IMR-90 (cell line): ENCODE data around the gene ACOX3. TPM values are rescaled to one million over a fixed set of nuclear protein-coding genes. Genes with fewer than 3 reads are reported as not detected.

Experiments used
- ATAC-seq: fragments of 200-7000 bp; cut with Tn5 transposase; 2 replicates; pipeline ENCODE4 v1.9.1; 2020; ENCODE audit warnings: low read depth, mild to moderate bottlenecking, moderate library complexity
- BruUV-seq: library from RNA; stranded (reverse); fragments of 400-500 nt; replicated peaks from 2 replicates; lab custom pipeline; 2021; lab: Mats Ljungman, UMichigan
- CTCF ChIA-PET: fragments of 300-600 bp; formaldehyde crosslinking; extraction: SDS; loops from one replicate; lab custom pipeline; 2021; ENCODE audit warnings: antibody characterized with exemption; lab: Yijun Ruan, JAX
- POLR2A ChIA-PET: fragments of 300-600 bp; sonication (Branson Sonifier 250); formaldehyde crosslinking; loops from one replicate; lab custom pipeline; 2022; ENCODE audit warnings: antibody characterized with exemption; ENCODE audit not compliant: unreplicated experiment; lab: Charles Lee
- DNase-seq: peaks from one replicate; pipeline ENCODE4 v3.0.0; 2013
- H2AFZ ChIP-seq: replicated peaks from 2 replicates; pipeline ENCODE3; 2013; ENCODE audit warnings: low read length, mild to moderate bottlenecking; ENCODE audit not compliant: poor library complexity
- H2AK5ac ChIP-seq: 2 replicates; pipeline ENCODE4 v1.6.1; 2013; ENCODE audit warnings: low read depth, low read length, inconsistent platforms
- H2AK9ac ChIP-seq: replicated peaks from 2 replicates; pipeline ENCODE3; 2013; ENCODE audit warnings: mild to moderate bottlenecking, low read depth, low read length, moderate library complexity; ENCODE audit not compliant: poor library complexity
- H2BK120ac ChIP-seq: 2 replicates; pipeline ENCODE4 v1.6.1; 2013; ENCODE audit warnings: low read depth, low read length, inconsistent platforms
- H2BK15ac ChIP-seq: 3 replicates; pipeline ENCODE4 v1.6.1; 2013; ENCODE audit warnings: low read depth, low read length, inconsistent platforms
- H2BK20ac ChIP-seq: 2 replicates; pipeline ENCODE4 v1.6.1; 2013; ENCODE audit warnings: low read depth, mild to moderate bottlenecking, inconsistent platforms, low read length, moderate library complexity
- H2BK5ac ChIP-seq: 2 replicates; pipeline ENCODE4 v1.6.1; 2013; ENCODE audit warnings: mild to moderate bottlenecking, low read depth, low read length, inconsistent platforms; ENCODE audit not compliant: poor library complexity, severe bottlenecking
- H3K14ac ChIP-seq: replicated peaks from 2 replicates; pipeline ENCODE4 v1.6.1; 2013; ENCODE audit warnings: low read depth, low read length, inconsistent platforms
- H3K18ac ChIP-seq: 2 replicates; pipeline ENCODE4 v1.6.1; 2013; ENCODE audit warnings: low read depth, low read length, control low read depth
- H3K23ac ChIP-seq: 2 replicates; pipeline ENCODE4 v1.6.1; 2013; ENCODE audit warnings: low read depth, low read length, inconsistent platforms
- H3K27ac ChIP-seq: 2 replicates; pipeline ENCODE4 v1.5.1; 2013; ENCODE audit warnings: mild to moderate bottlenecking, control low read depth, low read length; ENCODE audit not compliant: insufficient read depth
- H3K27me3 ChIP-seq: 2 replicates; pipeline ENCODE4 v1.6.1; 2013; ENCODE audit warnings: low read length; ENCODE audit not compliant: control insufficient read depth, insufficient read depth
- H3K36me3 ChIP-seq: 2 replicates; pipeline ENCODE4 v1.6.1; 2013; ENCODE audit warnings: low read length, mixed read lengths; ENCODE audit not compliant: control insufficient read depth, insufficient read depth
- H3K4ac ChIP-seq: 2 replicates; pipeline ENCODE4 v1.6.1; 2013; ENCODE audit warnings: low read depth, low read length, inconsistent platforms
- H3K4me1 ChIP-seq: 2 replicates; pipeline ENCODE4 v1.6.1; 2013; ENCODE audit warnings: low read length, mixed read lengths; ENCODE audit not compliant: control insufficient read depth, insufficient read depth
- H3K4me2 ChIP-seq: 2 replicates; pipeline ENCODE4 v1.6.1; 2013; ENCODE audit warnings: low read depth, mild to moderate bottlenecking, control low read depth, low read length, moderate library complexity
- H3K4me3 ChIP-seq: 2 replicates; pipeline ENCODE4 v1.5.1; 2013; ENCODE audit warnings: low read depth, mild to moderate bottlenecking, control low read depth, low read length, moderate library complexity; ENCODE audit not compliant: insufficient read depth
- H3K56ac ChIP-seq: 2 replicates; pipeline ENCODE4 v1.6.1; 2013; ENCODE audit warnings: low read length, inconsistent platforms; ENCODE audit not compliant: insufficient read depth; ENCODE audit errors: extremely low read depth
- H3K79me1 ChIP-seq, 2 experiments: 2 replicates each; pipeline ENCODE4 v1.6.1; 2013; ENCODE audit warnings: low read length in 2 of 2, inconsistent platforms in 1 of 2, low read depth in 1 of 2
- H3K9ac ChIP-seq: 2 replicates; pipeline ENCODE4 v1.6.1; 2013; ENCODE audit warnings: low read depth, low read length, control low read depth
- H3K9me1 ChIP-seq: 2 replicates; pipeline ENCODE4 v1.6.1; 2013; ENCODE audit warnings: low read length, inconsistent platforms; ENCODE audit not compliant: insufficient read depth
- H3K9me3 ChIP-seq: 2 replicates; pipeline ENCODE4 v1.6.1; 2013; ENCODE audit warnings: low read length; ENCODE audit not compliant: control insufficient read depth, insufficient read depth
- H4K20me1 ChIP-seq: 2 replicates; pipeline ENCODE4 v1.6.1; 2013; ENCODE audit warnings: low read length, inconsistent platforms; ENCODE audit not compliant: insufficient read depth
- H4K5ac ChIP-seq: 2 replicates; pipeline ENCODE4 v1.6.1; 2013; ENCODE audit warnings: mild to moderate bottlenecking, low read depth, low read length, control low read depth
- H4K8ac ChIP-seq, 2 experiments: 2 replicates each; pipeline ENCODE4 v1.6.1; 2013; ENCODE audit warnings: low read depth in 2 of 2, low read length in 2 of 2, control low read depth in 1 of 2, inconsistent platforms in 1 of 2
- H4K91ac ChIP-seq: 2 replicates; pipeline ENCODE4 v1.6.1; 2013; ENCODE audit warnings: low read depth, low read length, inconsistent platforms; ENCODE audit not compliant: insufficient read depth
- BHLHE40 ChIP-seq: fragments of 150-350 bp; IDR thresholded peaks from 2 replicates; pipeline ENCODE4 v1.6.1; 2016; ENCODE audit warnings: mild to moderate bottlenecking, low read depth, low read length
- CEBPB ChIP-seq: IDR thresholded peaks from 2 replicates; pipeline ENCODE4 v1.6.1; 2012; ENCODE audit warnings: low read depth, low read length, improper control_type of control experiment
- CHD1 ChIP-seq: IDR thresholded peaks from 2 replicates; pipeline ENCODE4 v1.6.1; 2012; ENCODE audit warnings: low read depth, low read length, improper control_type of control experiment
- FOS ChIP-seq: fragments of 150-350 bp; IDR thresholded peaks from 2 replicates; pipeline ENCODE4 v1.6.1; 2016; ENCODE audit warnings: low read depth, low read length
- MAFK ChIP-seq: IDR thresholded peaks from 2 replicates; pipeline ENCODE4 v1.6.1; 2012; ENCODE audit warnings: low read depth, low read length, improper control_type of control experiment
- MAZ ChIP-seq: IDR thresholded peaks from 2 replicates; pipeline ENCODE4 v1.6.1; 2012; ENCODE audit warnings: low read depth, mild to moderate bottlenecking, low read length, improper control_type of control experiment, moderate library complexity, borderline replicate concordance
- MXI1 ChIP-seq: IDR thresholded peaks from 2 replicates; pipeline ENCODE4 v1.6.1; 2012; ENCODE audit warnings: low read depth, mild to moderate bottlenecking, low read length, moderate library complexity, borderline replicate concordance
- NFE2L2 ChIP-seq: fragments of 150-350 bp; IDR thresholded peaks from 2 replicates; pipeline ENCODE4 v1.6.1; 2016; ENCODE audit warnings: low read depth, mild to moderate bottlenecking, low read length
- POLR2A ChIP-seq: IDR thresholded peaks from 2 replicates; pipeline ENCODE4 v1.6.1; 2012; ENCODE audit warnings: mild to moderate bottlenecking, low read depth, low read length
- RAD21 ChIP-seq: IDR thresholded peaks from 2 replicates; pipeline ENCODE4 v1.6.1; 2012; ENCODE audit warnings: low read length, improper control_type of control experiment
- RCOR1 ChIP-seq: IDR thresholded peaks from 2 replicates; pipeline ENCODE4 v1.6.1; 2012; ENCODE audit warnings: mild to moderate bottlenecking, low read length, improper control_type of control experiment; ENCODE audit not compliant: insufficient replicate concordance
- RFX5 ChIP-seq: IDR thresholded peaks from 2 replicates; pipeline ENCODE4 v1.8.0; 2012; ENCODE audit warnings: low read depth, mild to moderate bottlenecking, low read length, moderate library complexity
- SMC3 ChIP-seq: fragments of 150-350 bp; IDR thresholded peaks from 2 replicates; pipeline ENCODE4 v1.6.1; 2016; ENCODE audit warnings: low read depth, mild to moderate bottlenecking, antibody characterized with exemption, low read length, moderate library complexity
- WGBS, 2 experiments: methylation state at CpG; one replicate each; pipeline versions ENCODE4 v1.1.5 to v1.1.7; 2013; ENCODE audit warnings: missing lambda C conversion rate in 2 of 2; ENCODE audit not compliant: insufficient read length in 1 of 2; ENCODE audit errors: extremely low coverage in 2 of 2; 5-methylcytosine and 5-hydroxymethylcytosine counted together
- dilution Hi-C: fragments of 300-500 bp; cut with HindIII; formaldehyde crosslinking; loops from one replicate; pipeline ENCODE4 v1.14.3; 2018; ENCODE audit warnings: low sequenced_read_pairs; ENCODE audit not compliant: unreplicated experiment
- in situ Hi-C: fragments of 300-500 bp; cut with MboI; formaldehyde crosslinking; loops from 3 replicates; pipeline ENCODE4 v1.14.3; 2019; ENCODE audit warnings: low sequenced_read_pairs, inconsistent platforms, mixed read lengths
- intact Hi-C: fragments of 100-400 bp; cut with micrococcal nuclease; formaldehyde crosslinking; loops from 2 replicates; pipeline ENCODE4 v1.10.0; 2022
- polyA plus RNA-seq, 3 experiments: library from polyadenylated mRNA; depleted of rRNA; stranded (reverse); fragments of >200 nt; gene quantifications; 2 replicates each; pipeline ENCODE4 v1.2.3, GENCODE V29; 2012; ENCODE audit warnings: low replicate concordance in 1 of 3
- total RNA-seq: library from RNA; depleted of rRNA; stranded (reverse); fragments of >200 nt; gene quantifications from 2 replicates; pipeline ENCODE4 v1.2.3, GENCODE V29; 2012
- TF ChIP-seq, protein P1 (sequence below): conservative IDR thresholded peaks from 2 replicates; pipeline ENCODE4 v1.5.1; 2012; ENCODE audit warnings: mild to moderate bottlenecking, low read depth, low read length, improper control_type of control experiment
- TF ChIP-seq, protein P2 (sequence below): fragments of 150-350 bp; IDR thresholded peaks from 2 replicates; pipeline ENCODE4 v1.6.1; 2016; ENCODE audit warnings: low read depth, mild to moderate bottlenecking, low read length, moderate library complexity, borderline replicate concordance
- TF ChIP-seq, protein P3 (sequence below): fragments of 150-350 bp; IDR thresholded peaks from 2 replicates; pipeline ENCODE4 v1.6.1; 2017; ENCODE audit warnings: mild to moderate bottlenecking, antibody characterized with exemption, low read length, low read depth

The ACOX3 gene
- total and polyA plus RNA-seq, 2 of the 4 experiments (the other 2 are of a cell fraction): 15.2 to 25.8 TPM

DNA sequence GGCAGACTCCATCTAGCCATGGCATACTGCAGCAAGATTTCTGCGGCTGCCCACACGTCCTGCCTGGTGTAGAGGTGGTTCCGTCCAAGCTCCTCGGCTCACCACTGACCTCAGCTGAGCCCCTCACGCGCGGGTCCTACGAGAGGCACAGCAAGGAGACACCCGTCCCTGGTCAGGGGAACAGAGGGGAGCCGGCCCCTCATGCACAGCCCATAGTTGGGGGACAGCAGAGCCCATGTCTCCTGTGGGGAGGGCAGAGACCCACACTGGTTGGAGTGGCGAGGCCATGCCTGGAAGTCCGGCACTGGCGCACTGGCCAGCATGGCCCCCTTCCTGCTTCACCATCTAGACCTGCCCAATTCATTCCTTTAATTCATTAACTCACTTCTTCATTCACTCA lies 90.2 kb downstream of the ACOX3 start:
- H3K14ac ChIP-seq: no peak overlapping the region
- H3K27me3 ChIP-seq: peaks cover 16% of the 10 kb centered on the region
- no peak overlapping the region for H2AFZ ChIP-seq
- no peak overlapping the region for H3K18ac ChIP-seq
- H3K9me1 ChIP-seq: peaks cover 10% of the 10 kb centered on the region; the same call in 1 of the 2 replicates
- H2BK15ac ChIP-seq: no peak overlapping the region
- in situ Hi-C loops (no loop called here), dilution Hi-C loops (no loop called here), intact Hi-C loops (loop anchor here (5.0 kb wide), 1 partner anchor 73 kb away; no protein-coding TSS in a partner anchor)
- H3K56ac ChIP-seq: no peak overlapping the region
- no peak for DNase-seq
- H3K4me3 ChIP-seq: no peak overlapping the region
- no TSS peak for BruUV-seq
- H3K27ac ChIP-seq: no peak overlapping the region
- no peak overlapping the region for H2BK20ac ChIP-seq
- H3K23ac ChIP-seq: no peak overlapping the region
- no peaks in the 10 kb centered on the region for H3K79me1 ChIP-seq
- no peak overlapping the region for H4K8ac ChIP-seq
- no peak for ATAC-seq
- WGBS, 2 experiments: 100% methylated on average over 2 of the region's 13 CpGs; no CpG with 5 or more reads in 1 of the 2 experiments
- no peak overlapping the region for H4K5ac ChIP-seq
- no peak overlapping the region for H2AK9ac ChIP-seq
- no peak overlapping the region for H3K4me2 ChIP-seq
- no peak overlapping the region for H2AK5ac ChIP-seq
- peaks cover 11% of the 10 kb centered on the region for H3K4me1 ChIP-seq
- H4K91ac ChIP-seq: no peak overlapping the region
- ChIA-PET CTCF (no interaction called here), POLR2A (no interaction called here)
- no peak overlapping the region for H3K4ac ChIP-seq
- no peak for TF ChIP-seq MXI1
- no peak for TF ChIP-seq RFX5
- no peak for TF ChIP-seq RCOR1
- TF ChIP-seq, protein P1, sequence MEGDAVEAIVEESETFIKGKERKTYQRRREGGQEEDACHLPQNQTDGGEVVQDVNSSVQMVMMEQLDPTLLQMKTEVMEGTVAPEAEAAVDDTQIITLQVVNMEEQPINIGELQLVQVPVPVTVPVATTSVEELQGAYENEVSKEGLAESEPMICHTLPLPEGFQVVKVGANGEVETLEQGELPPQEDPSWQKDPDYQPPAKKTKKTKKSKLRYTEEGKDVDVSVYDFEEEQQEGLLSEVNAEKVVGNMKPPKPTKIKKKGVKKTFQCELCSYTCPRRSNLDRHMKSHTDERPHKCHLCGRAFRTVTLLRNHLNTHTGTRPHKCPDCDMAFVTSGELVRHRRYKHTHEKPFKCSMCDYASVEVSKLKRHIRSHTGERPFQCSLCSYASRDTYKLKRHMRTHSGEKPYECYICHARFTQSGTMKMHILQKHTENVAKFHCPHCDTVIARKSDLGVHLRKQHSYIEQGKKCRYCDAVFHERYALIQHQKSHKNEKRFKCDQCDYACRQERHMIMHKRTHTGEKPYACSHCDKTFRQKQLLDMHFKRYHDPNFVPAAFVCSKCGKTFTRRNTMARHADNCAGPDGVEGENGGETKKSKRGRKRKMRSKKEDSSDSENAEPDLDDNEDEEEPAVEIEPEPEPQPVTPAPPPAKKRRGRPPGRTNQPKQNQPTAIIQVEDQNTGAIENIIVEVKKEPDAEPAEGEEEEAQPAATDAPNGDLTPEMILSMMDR: no peak
- no peak for TF ChIP-seq MAFK
- no peak for TF ChIP-seq CEBPB
- TF ChIP-seq, protein P2, sequence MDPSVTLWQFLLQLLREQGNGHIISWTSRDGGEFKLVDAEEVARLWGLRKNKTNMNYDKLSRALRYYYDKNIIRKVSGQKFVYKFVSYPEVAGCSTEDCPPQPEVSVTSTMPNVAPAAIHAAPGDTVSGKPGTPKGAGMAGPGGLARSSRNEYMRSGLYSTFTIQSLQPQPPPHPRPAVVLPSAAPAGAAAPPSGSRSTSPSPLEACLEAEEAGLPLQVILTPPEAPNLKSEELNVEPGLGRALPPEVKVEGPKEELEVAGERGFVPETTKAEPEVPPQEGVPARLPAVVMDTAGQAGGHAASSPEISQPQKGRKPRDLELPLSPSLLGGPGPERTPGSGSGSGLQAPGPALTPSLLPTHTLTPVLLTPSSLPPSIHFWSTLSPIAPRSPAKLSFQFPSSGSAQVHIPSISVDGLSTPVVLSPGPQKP: no peak
- TF ChIP-seq NFE2L2: no peak
- no peak for TF ChIP-seq POLR2A
- no peak for TF ChIP-seq SMC3
- no peak for TF ChIP-seq FOS
- TF ChIP-seq, protein P3, sequence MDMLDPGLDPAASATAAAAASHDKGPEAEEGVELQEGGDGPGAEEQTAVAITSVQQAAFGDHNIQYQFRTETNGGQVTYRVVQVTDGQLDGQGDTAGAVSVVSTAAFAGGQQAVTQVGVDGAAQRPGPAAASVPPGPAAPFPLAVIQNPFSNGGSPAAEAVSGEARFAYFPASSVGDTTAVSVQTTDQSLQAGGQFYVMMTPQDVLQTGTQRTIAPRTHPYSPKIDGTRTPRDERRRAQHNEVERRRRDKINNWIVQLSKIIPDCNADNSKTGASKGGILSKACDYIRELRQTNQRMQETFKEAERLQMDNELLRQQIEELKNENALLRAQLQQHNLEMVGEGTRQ: no peak
- TF ChIP-seq MAZ: no peak
- TF ChIP-seq CHD1: no peak
- TF ChIP-seq BHLHE40: no peak
- TF ChIP-seq RAD21: no peak
- no peak overlapping the region for H2BK5ac ChIP-seq
- H4K20me1 ChIP-seq: no peaks in the 10 kb centered on the region
- no peak overlapping the region for H3K9ac ChIP-seq
- H3K36me3 ChIP-seq: no peaks in the 10 kb centered on the region
- no peaks in the 10 kb centered on the region for H3K9me3 ChIP-seq
- no peak overlapping the region for H2BK120ac ChIP-seq
